ENCODE measurements around the gene ETV3. TPM values are rescaled to one million over a fixed set of nuclear protein-coding genes. Genes with fewer than 3 reads are reported as not detected.

Gene ETV3
- total RNA-seq, 1 experiment from 2014 or later = 36.3 TPM

GRCh38 chr1:157110003-157110402 lies 28.2 kb downstream of the ETV3 start:
- Mint-ChIP-seq H3K27ac (no peak overlapping the region), H3K36me3 (ENCODE audit: insufficient read depth in 1 of 3, low read depth in 3 of 3) (no peaks in the 10 kb centered on the region), H3K9me3 (no peaks in the 10 kb centered on the region; a peak in 1 of 5 replicates), H3K27me3 (ENCODE audit: low read depth) (peaks cover 48% of the 10 kb centered on the region), H3K4me1 (peaks cover 55 to 79% of the 10 kb centered on the region in 2 experiments), H3K4me3 (no peak overlapping the region)
- H3K14ac ChIP-seq (ENCODE audit: insufficient read depth, low read length) = no peak overlapping the region
- no CpG with 5 or more reads among the region's 6 CpGs for WGBS (ENCODE audit: extremely low coverage, insufficient read length, low lambda C conversion rate)
- H2AFZ ChIP-seq (ENCODE audit: low read length) = no peak overlapping the region
- peaks cover 11% of the 10 kb centered on the region; the same call in 1 of the 2 replicates for H3K4me1 ChIP-seq (ENCODE audit: insufficient read depth, low read length)
- H3K56ac ChIP-seq (ENCODE audit: insufficient read length, low read depth, low read length) = no peak overlapping the region
- H2BK12ac ChIP-seq (ENCODE audit: insufficient read length, low read depth, low read length) = no peak overlapping the region
- H2BK5ac ChIP-seq (ENCODE audit: insufficient read length, low read length) = no peak overlapping the region
- no peak overlapping the region for H2BK120ac ChIP-seq (ENCODE audit: low read depth, low read length, poor library complexity, severe bottlenecking)
- H4K8ac ChIP-seq (replicated peaks; ENCODE audit: insufficient read length, low read depth, low read length) = no peak overlapping the region
- H2AK5ac ChIP-seq (ENCODE audit: insufficient read length, low read length) = no peak overlapping the region
- no peak overlapping the region for H4K5ac ChIP-seq (ENCODE audit: insufficient read length, low read depth, low read length)
- no peaks in the 10 kb centered on the region for H3K9me3 ChIP-seq (ENCODE audit: control insufficient read depth, low read depth, low read length)
- no peak overlapping the region for H3T11ph ChIP-seq (ENCODE audit: low read length)
- no peak overlapping the region for H3K23ac ChIP-seq (ENCODE audit: insufficient read length, low read depth, low read length)
- no peak for TF ChIP-seq CTCF (conservative IDR thresholded peaks at IDR 0.05)
- H3K23me2 ChIP-seq (ENCODE audit: insufficient read length, low read depth, low read length, poor library complexity, severe bottlenecking) = no peaks in the 10 kb centered on the region
- H3K4me2 ChIP-seq (ENCODE audit: insufficient read depth, insufficient read length, low read length) = no peak overlapping the region
- H3K27me3 ChIP-seq (ENCODE audit: insufficient read depth, low read length) = no peaks in the 10 kb centered on the region; the same call in 1 of the 2 replicates
- H3K9ac ChIP-seq (ENCODE audit: extremely low read depth, insufficient read length, low read length) = no peak overlapping the region
- DNase-seq = no peak
- H4K20me1 ChIP-seq (ENCODE audit: control insufficient read depth, insufficient read depth, insufficient read length) = no peaks in the 10 kb centered on the region
- H3K79me2 ChIP-seq (ENCODE audit: insufficient read depth, low read length) = no peaks in the 10 kb centered on the region
- no peak overlapping the region for H3K4ac ChIP-seq (ENCODE audit: low read depth, low read length)
- no peak overlapping the region for H4K91ac ChIP-seq (ENCODE audit: insufficient read length, low read depth, low read length)
- H3K18ac ChIP-seq (ENCODE audit: insufficient read length, low read depth, low read length) = no peak overlapping the region
- no peak overlapping the region for H2BK15ac ChIP-seq (ENCODE audit: low read depth, low read length)
- H2BK20ac ChIP-seq (ENCODE audit: low read depth, low read length, poor library complexity, severe bottlenecking) = no peak overlapping the region
- H3K79me1 ChIP-seq (ENCODE audit: insufficient read depth, low read depth, low read length, poor library complexity, severe bottlenecking) = no peaks in the 10 kb centered on the region
- no peak overlapping the region for H3K27ac ChIP-seq (ENCODE audit: insufficient read length, low read depth, low read length)
